ENCODE data around the gene B3GNT8. TPM values are rescaled to one million over a fixed set of nuclear protein-coding genes. Genes with fewer than 3 reads are reported as not detected.
"Not testable (repeated sequence)": the region's sequence is repeated elsewhere in the genome, so short reads cannot be mapped to it uniquely, and the experiment has no call there.

Gene B3GNT8
- total RNA-seq, 1 donor from 2014 or later, result 0.35 TPM

- Mint-ChIP-seq H3K9me3 (ENCODE audit: unreplicated experiment) (no peaks in the 10 kb centered on the region), H3K36me3 (ENCODE audit: unreplicated experiment) (peaks cover 7% of the 10 kb centered on the region), H3K4me1 (ENCODE audit: unreplicated experiment) (peaks cover 5% of the 10 kb centered on the region), H3K4me3 (ENCODE audit: unreplicated experiment) (no peak overlapping the region), H3K27me3 (ENCODE audit: unreplicated experiment) (no peaks in the 10 kb centered on the region), H3K27ac (ENCODE audit: unreplicated experiment) (no peak overlapping the region)
- no peak for DNase-seq (ENCODE audit: extremely low spot score, unreplicated experiment)
- TF ChIP-seq CTCF (IDR thresholded peaks at IDR 0.05), result no peak
Observed at GRCh38 chr19:41411100-41411967, 15.8 kb downstream of the B3GNT8 start.

GRCh38 chr19:41410336-41411054 is 16.7 kb downstream of the B3GNT8 start:
- Mint-ChIP-seq H3K4me3 (ENCODE audit: unreplicated experiment) (no peak overlapping the region), H3K27ac (ENCODE audit: unreplicated experiment) (no peak overlapping the region), H3K27me3 (ENCODE audit: unreplicated experiment) (no peaks in the 10 kb centered on the region), H3K36me3 (ENCODE audit: unreplicated experiment) (peaks cover 7% of the 10 kb centered on the region), H3K9me3 (ENCODE audit: unreplicated experiment) (no peaks in the 10 kb centered on the region), H3K4me1 (ENCODE audit: unreplicated experiment) (peaks cover 5% of the 10 kb centered on the region)
- DNase-seq (ENCODE audit: extremely low spot score, unreplicated experiment), result no peak
- no peak for TF ChIP-seq CTCF (IDR thresholded peaks at IDR 0.05)

- no peaks in the 10 kb centered on the region for H3K27me3 Mint-ChIP-seq (ENCODE audit: unreplicated experiment)
- no peak for DNase-seq (ENCODE audit: extremely low spot score, unreplicated experiment)
- no peak for TF ChIP-seq CTCF (IDR thresholded peaks at IDR 0.05)
- H3K4me1 Mint-ChIP-seq (ENCODE audit: unreplicated experiment), result peaks cover 5% of the 10 kb centered on the region
- H3K9me3 Mint-ChIP-seq (ENCODE audit: unreplicated experiment), result no peaks in the 10 kb centered on the region
- peaks cover 5% of the 10 kb centered on the region for H3K36me3 Mint-ChIP-seq (ENCODE audit: unreplicated experiment)
- no peak overlapping the region for H3K4me3 Mint-ChIP-seq (ENCODE audit: unreplicated experiment)
- H3K27ac Mint-ChIP-seq (ENCODE audit: unreplicated experiment), result no peak overlapping the region
Observed at GRCh38 chr19:41409288-41409687, 17.9 kb downstream of the B3GNT8 start.

GRCh38 chr19:41408846-41409245 is 18.3 kb downstream of the B3GNT8 start:
- not testable (repeated sequence) for H3K4me3 Mint-ChIP-seq (ENCODE audit: unreplicated experiment); H3K9me3 Mint-ChIP-seq (ENCODE audit: unreplicated experiment); H3K4me1 Mint-ChIP-seq (ENCODE audit: unreplicated experiment); H3K36me3 Mint-ChIP-seq (ENCODE audit: unreplicated experiment); DNase-seq (ENCODE audit: extremely low spot score, unreplicated experiment); H3K27me3 Mint-ChIP-seq (ENCODE audit: unreplicated experiment); H3K27ac Mint-ChIP-seq (ENCODE audit: unreplicated experiment)

- no peak for TF ChIP-seq CTCF (IDR thresholded peaks at IDR 0.05)
- peaks cover 5% of the 10 kb centered on the region for H3K4me1 Mint-ChIP-seq (ENCODE audit: unreplicated experiment)
- no peak overlapping the region for H3K27ac Mint-ChIP-seq (ENCODE audit: unreplicated experiment)
- H3K9me3 Mint-ChIP-seq (ENCODE audit: unreplicated experiment), result no peaks in the 10 kb centered on the region
- H3K4me3 Mint-ChIP-seq (ENCODE audit: unreplicated experiment), result no peak overlapping the region
- DNase-seq (ENCODE audit: extremely low spot score, unreplicated experiment), result no peak
- no peaks in the 10 kb centered on the region for H3K27me3 Mint-ChIP-seq (ENCODE audit: unreplicated experiment)
- H3K36me3 Mint-ChIP-seq (ENCODE audit: unreplicated experiment), result peaks cover 3% of the 10 kb centered on the region
Observed at GRCh38 chr19:41408256-41408655, 18.9 kb downstream of the B3GNT8 start.

Measured in osteocyte (in vitro differentiated cells).